Heart left ventricle (tissue), 13 donors: ENCODE data around the gene HOXB4.

ENCODE experiments used
- POLR2A ChIP-seq, 2 donors: fragments of 450-650 bp; IDR thresholded peaks; one replicate each; pipeline ENCODE4 v1.6.1; 2017; ENCODE audit warnings: antibody characterized with exemption in 2 of 2, mild to moderate bottlenecking in 2 of 2, moderate library complexity in 2 of 2
- TF ChIP-seq, protein P1 (sequence below), 12 donors: fragments of 200-600 bp; sonication (generic) in 4 of 12; IDR thresholded peaks; one replicate each; pipeline versions ENCODE4 v1.5.0 to v1.8.0; 2018 to 2022; ENCODE audit warnings: antibody characterized with exemption in 12 of 12, mild to moderate bottlenecking in 5 of 12
- donor health status: ischemic (EF 13 %, LVEDD 7.1; RV severe dilation, severe dysfunction).
- donor health status: DM: no; HTN: yes; CAD: no.
- donor health status: DM: no; HTN: no; CAD: no.
- donor health status: ischemic (EF 25% LVEDD 6.9; RV normal size, moderate dysfunction).
- donor health status: ischemic (EF 25% LVEDD 5.7; RV mildly dilated, moderate dysfunction).
- donor health status: ischemic (EF 35%, LVEDD 5.7; RV mildly dilated, moderate dysfunction).
- donor health status: nonischemic (EF 11% LVEDD 7.7; RV severe dilation, severe dysfunction).
- donor health status: DM: yes; HTN: yes; CAD: no.
- donor health status: PGD.
- donor health status: ischemic (EF 29% LVEDD 5.4; RV normal size, mild dysfunction).
- donor health status: nonischemic (EF 23%, LVEDD 6.1; RV moderate dilation, normal function).

DNA sequence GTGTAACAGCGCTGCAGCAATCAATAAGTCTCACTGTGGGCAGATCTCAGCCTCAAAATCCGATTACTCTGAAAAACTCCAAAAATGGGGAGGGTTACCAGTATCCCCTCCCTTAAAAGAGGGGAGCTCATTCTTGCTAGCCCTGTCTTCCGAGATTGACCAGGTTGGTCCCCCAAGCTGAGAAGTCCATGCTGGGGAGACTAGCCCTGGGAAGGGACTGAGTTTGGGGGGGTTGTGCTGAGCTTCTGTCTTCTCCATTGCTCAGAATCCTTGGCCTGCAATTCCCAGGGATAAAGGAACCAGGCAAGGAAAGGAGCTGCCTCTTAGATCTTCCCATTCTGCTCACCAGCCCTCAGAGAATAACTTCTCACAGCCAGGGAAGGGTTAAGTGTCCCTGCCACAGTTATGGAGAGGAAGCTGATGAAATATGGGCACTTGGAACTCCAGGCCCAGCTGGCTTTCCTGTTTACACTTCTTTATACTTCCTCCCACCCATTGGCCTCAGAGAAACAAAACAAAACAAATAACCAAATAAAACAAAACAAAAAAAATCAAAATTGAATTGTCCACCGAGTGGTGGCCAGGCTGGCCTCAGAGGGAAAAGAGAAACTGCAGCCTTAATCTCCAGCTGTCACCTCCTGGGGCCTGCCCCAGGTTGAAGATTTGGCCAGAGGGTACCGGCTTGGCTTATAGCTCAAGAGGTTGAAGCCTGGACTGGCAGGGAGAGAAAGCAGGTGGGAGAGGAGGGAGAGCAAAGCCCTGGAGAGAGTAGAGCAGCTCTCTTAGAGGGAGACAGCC lies 9.3 kb upstream of the HOXB4 start:
- TF ChIP-seq, protein P1, sequence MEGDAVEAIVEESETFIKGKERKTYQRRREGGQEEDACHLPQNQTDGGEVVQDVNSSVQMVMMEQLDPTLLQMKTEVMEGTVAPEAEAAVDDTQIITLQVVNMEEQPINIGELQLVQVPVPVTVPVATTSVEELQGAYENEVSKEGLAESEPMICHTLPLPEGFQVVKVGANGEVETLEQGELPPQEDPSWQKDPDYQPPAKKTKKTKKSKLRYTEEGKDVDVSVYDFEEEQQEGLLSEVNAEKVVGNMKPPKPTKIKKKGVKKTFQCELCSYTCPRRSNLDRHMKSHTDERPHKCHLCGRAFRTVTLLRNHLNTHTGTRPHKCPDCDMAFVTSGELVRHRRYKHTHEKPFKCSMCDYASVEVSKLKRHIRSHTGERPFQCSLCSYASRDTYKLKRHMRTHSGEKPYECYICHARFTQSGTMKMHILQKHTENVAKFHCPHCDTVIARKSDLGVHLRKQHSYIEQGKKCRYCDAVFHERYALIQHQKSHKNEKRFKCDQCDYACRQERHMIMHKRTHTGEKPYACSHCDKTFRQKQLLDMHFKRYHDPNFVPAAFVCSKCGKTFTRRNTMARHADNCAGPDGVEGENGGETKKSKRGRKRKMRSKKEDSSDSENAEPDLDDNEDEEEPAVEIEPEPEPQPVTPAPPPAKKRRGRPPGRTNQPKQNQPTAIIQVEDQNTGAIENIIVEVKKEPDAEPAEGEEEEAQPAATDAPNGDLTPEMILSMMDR (IDR thresholded peaks at IDR 0.05) = no peak
- no peak for TF ChIP-seq POLR2A (IDR thresholded peaks at IDR 0.05)
